Spleen (tissue), 3 donors: ENCODE results near the gene CALHM2.

Experiments used
- POLR2A ChIP-seq, 3 donors: fragments of 450-650 bp; IDR thresholded peaks; one replicate each; pipeline ENCODE4 v1.5.1; 2017; ENCODE audit warnings: antibody characterized with exemption in 3 of 3, mild to moderate bottlenecking in 1 of 3
- POLR2AphosphoS5 ChIP-seq, 3 donors: sonication (generic); formaldehyde crosslinking; IDR thresholded peaks; one replicate each; pipeline ENCODE4 v1.5.1; 2017; ENCODE audit warnings: antibody characterized with exemption in 3 of 3

GRCh38 chr10:103473261-103473671, 21.1 kb upstream of the CALHM2 start:
- TF ChIP-seq POLR2A (IDR thresholded peaks at IDR 0.05) = no peak
- no peak for TF ChIP-seq POLR2AphosphoS5 (IDR thresholded peaks at IDR 0.05)
